ENCODE measurements around the gene CORO2B.

- TF ChIP-seq CTCF (IDR thresholded peaks at IDR 0.05) (no peak), POLR2A (IDR thresholded peaks at IDR 0.05) (no peak)
These were observed 14.6 kb upstream of the CORO2B start for GRCh38 chr15:68564173-68564572.
